RWPE2 (cell line): Measurements from ENCODE around the gene PRDM16.

Experiments
- ATAC-seq: fragments of 200-7000 bp; cut with Tn5 transposase; 3 replicates; pipeline ENCODE4 v1.9.1; 2021; ENCODE audit warnings: low read depth
- DNase-seq: peaks from one replicate; pipeline ENCODE4 v3.0.0-alpha.2; 2020; ENCODE audit warnings: low spot score
- H3K27ac ChIP-seq: fragments of 450-650 bp; 2 replicates; pipeline ENCODE4 v1.5.1; 2017; ENCODE audit warnings: mild to moderate bottlenecking; ENCODE audit not compliant: poor library complexity, severe bottlenecking
- H3K27me3 ChIP-seq: fragments of 250-450 bp; sonication (Bioruptor Pico); 2 replicates; pipeline ENCODE4 v1.5.1; 2021; ENCODE audit warnings: mild to moderate bottlenecking, moderate library complexity; ENCODE audit not compliant: insufficient read depth, poor library complexity, severe bottlenecking
- H3K36me3 ChIP-seq: fragments of 250-450 bp; sonication (Bioruptor Pico); 2 replicates; pipeline ENCODE4 v1.5.1; 2020; ENCODE audit warnings: low read depth, mild to moderate bottlenecking, moderate library complexity
- H3K4me1 ChIP-seq: fragments of 250-450 bp; sonication (Bioruptor Pico); 2 replicates; pipeline ENCODE4 v1.5.1; 2021; ENCODE audit warnings: mild to moderate bottlenecking, moderate library complexity; ENCODE audit not compliant: insufficient read depth, poor library complexity, severe bottlenecking
- H3K4me3 ChIP-seq: fragments of 250-450 bp; sonication (Bioruptor Pico); 2 replicates; pipeline ENCODE4 v1.5.1; 2021; ENCODE audit warnings: mild to moderate bottlenecking, moderate library complexity; ENCODE audit not compliant: severe bottlenecking
- H3K9me3 ChIP-seq: fragments of 250-450 bp; sonication (Bioruptor Pico); 2 replicates; pipeline ENCODE4 v1.5.1; 2021; ENCODE audit warnings: mild to moderate bottlenecking, moderate library complexity; ENCODE audit not compliant: severe bottlenecking
- TF ChIP-seq, protein P1 (sequence below): fragments of 450-650 bp; IDR thresholded peaks from one replicate; pipeline ENCODE4 v1.5.1; 2017; ENCODE audit warnings: mild to moderate bottlenecking, moderate library complexity; ENCODE audit not compliant: poor library complexity, severe bottlenecking

The PRDM16 gene

DNA sequence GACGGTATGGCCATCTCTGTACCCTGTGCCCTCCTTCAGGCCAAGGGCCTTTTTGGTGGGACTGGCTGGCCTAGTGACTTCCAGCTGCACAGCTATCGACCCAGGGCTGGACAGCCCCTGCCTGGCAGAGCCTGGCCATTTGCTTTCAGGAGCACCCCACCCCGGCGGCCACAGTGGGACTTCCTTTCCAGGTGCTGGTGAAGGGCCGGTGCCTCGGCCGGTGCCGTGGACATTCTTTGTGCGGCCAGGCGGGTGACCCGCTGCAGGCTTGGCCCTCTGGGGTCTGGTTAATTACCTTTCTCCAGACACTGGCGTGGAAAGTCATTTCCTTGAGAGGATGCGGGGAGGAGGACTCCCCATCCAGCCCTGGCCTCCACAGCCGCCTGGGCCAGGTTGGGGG, 50.1 kb downstream of the PRDM16 start:
- H3K27me3 ChIP-seq, result no peaks in the 10 kb centered on the region
- ATAC-seq, result no peak
- H3K9me3 ChIP-seq, result no peaks in the 10 kb centered on the region

DNA sequence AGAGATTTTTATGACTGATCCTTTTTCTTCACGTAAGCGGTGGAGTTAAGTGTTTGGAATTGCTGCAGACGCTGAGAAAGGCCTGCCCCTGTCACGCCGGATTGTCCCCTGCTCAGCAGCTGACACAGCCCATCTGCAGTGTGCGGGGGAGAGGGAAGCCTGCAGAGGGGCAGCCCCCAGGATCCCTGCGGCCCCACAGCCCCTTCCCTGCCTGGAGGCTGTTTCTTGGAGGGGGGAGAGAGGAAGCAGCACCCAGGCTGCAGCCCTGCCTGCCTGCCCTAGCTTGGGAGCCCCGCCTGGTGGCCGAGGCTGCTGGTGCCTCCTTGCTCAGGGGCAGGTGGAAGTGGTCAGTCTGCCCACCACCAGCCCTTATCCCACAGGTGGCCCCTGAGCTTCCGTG, 50.7 kb downstream of the PRDM16 start:
- TF ChIP-seq, protein P1, sequence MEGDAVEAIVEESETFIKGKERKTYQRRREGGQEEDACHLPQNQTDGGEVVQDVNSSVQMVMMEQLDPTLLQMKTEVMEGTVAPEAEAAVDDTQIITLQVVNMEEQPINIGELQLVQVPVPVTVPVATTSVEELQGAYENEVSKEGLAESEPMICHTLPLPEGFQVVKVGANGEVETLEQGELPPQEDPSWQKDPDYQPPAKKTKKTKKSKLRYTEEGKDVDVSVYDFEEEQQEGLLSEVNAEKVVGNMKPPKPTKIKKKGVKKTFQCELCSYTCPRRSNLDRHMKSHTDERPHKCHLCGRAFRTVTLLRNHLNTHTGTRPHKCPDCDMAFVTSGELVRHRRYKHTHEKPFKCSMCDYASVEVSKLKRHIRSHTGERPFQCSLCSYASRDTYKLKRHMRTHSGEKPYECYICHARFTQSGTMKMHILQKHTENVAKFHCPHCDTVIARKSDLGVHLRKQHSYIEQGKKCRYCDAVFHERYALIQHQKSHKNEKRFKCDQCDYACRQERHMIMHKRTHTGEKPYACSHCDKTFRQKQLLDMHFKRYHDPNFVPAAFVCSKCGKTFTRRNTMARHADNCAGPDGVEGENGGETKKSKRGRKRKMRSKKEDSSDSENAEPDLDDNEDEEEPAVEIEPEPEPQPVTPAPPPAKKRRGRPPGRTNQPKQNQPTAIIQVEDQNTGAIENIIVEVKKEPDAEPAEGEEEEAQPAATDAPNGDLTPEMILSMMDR, result no peak
- H3K27me3 ChIP-seq, result no peaks in the 10 kb centered on the region
- H3K27ac ChIP-seq, result no peak overlapping the region
- H3K4me1 ChIP-seq, result no peaks in the 10 kb centered on the region
- DNase-seq (no peak), ATAC-seq (no peak)
- no peaks in the 10 kb centered on the region for H3K36me3 ChIP-seq
- no peak overlapping the region for H3K4me3 ChIP-seq
- H3K9me3 ChIP-seq, result no peaks in the 10 kb centered on the region

More for the DNA sequence above, 50.1 kb downstream of the PRDM16 start:
- Histone ChIP-seq H3K27ac (no peak overlapping the region), H3K36me3 (no peaks in the 10 kb centered on the region), H3K4me1 (no peaks in the 10 kb centered on the region), H3K4me3 (no peak overlapping the region)
- DNase-seq, result no peak
- TF ChIP-seq, protein P1, result no peak

DNA sequence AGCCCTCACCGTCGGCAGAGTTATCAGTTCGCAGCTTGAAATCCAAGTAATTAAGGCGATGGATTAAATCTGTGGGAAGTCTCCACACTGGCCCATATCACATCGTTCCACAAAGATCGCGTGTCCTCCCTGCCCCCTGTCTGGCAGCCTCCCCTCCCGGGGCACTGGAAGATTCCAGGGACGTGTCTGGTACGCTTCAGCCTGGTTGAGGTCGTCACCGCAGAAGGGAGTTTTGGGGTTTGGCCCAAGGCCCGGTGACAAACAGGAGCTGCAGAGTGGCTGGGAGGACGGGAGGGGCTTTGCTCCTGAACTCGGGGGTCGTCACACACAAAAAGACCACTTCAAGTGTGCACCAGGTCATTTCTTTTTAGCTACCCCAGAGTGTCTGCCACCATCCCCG, 51.1 kb downstream of the PRDM16 start:
- H3K4me3 ChIP-seq, result no peak overlapping the region
- no peaks in the 10 kb centered on the region for H3K27me3 ChIP-seq
- no peaks in the 10 kb centered on the region for H3K36me3 ChIP-seq
- TF ChIP-seq, protein P1, result no peak
- no peak for DNase-seq
- H3K9me3 ChIP-seq, result no peaks in the 10 kb centered on the region
- no peaks in the 10 kb centered on the region for H3K4me1 ChIP-seq
- no peak overlapping the region for H3K27ac ChIP-seq
- no peak for ATAC-seq

DNA sequence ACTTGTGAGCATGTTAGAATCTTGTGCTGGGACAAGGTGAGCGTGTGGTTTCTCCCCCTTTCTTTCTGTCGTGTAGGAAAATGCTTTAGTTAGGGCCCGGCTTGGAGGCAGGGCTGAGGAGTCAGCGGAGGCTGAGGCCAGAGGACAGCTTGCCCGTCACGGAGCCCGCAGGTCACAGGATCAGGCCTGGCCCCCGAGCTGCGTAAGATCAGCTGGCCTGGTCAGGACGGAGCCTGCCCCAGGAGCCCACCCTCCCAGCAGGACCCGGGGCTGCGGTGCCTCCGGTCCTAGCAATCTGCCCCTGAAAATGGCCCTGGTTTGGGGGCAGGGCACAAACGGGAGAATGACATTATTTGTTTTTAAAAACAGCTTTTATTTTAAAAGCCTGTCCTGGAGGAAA, 52.0 kb downstream of the PRDM16 start:
- TF ChIP-seq, protein P1, result no peak
- Histone ChIP-seq H3K4me1 (no peaks in the 10 kb centered on the region), H3K9me3 (no peaks in the 10 kb centered on the region), H3K27ac (no peak overlapping the region), H3K27me3 (no peaks in the 10 kb centered on the region), H3K4me3 (no peak overlapping the region), H3K36me3 (no peaks in the 10 kb centered on the region)
- DNase-seq (no peak), ATAC-seq (no peak)

DNA sequence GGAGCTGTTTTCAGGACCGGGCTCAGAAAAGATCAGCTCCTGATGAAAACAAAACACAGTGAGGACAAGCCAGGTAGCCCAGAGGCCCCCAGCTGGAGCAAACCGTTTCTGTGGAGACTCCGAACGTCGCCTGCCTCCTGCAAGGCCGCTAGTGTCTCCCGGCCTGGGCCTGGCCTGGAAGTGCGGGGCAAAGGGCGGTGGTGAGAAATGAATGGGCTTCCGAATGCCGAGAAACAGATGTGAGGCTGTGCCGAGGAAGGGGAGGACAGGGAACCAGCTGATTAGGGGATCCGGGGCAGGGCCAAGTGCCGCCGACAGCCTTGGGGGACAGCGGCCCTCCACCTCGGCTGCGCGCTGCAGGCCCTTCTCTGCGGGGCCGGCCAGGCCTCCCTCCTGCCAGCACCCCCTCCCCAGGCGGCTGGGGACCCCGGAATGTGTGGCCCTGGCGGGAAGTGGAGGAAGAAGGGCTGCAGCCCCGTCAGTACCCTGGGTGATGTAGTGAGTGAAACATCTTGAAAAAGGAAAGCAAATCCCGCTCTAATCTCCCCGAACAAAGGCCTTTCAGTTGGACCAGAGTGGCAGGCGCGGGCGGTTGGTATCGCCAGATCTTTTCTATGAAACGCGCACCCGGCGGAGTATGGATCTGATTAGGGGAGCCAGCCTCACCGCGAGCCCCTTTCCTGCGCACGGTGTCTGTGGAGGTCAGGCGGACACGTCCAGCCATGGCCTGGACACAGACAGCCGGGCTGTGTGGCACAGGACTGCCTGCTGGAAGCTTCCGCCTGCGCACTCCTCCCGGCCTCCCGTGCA, 52.6 kb downstream of the PRDM16 start:
- no peak overlapping the region for H3K27ac ChIP-seq
- no peaks in the 10 kb centered on the region for H3K36me3 ChIP-seq
- H3K4me3 ChIP-seq, result no peak overlapping the region
- ATAC-seq (no peak), DNase-seq (no peak)
- no peaks in the 10 kb centered on the region for H3K27me3 ChIP-seq
- TF ChIP-seq, protein P1, result no peak
- H3K9me3 ChIP-seq, result no peaks in the 10 kb centered on the region
- no peaks in the 10 kb centered on the region for H3K4me1 ChIP-seq
